Neural progenitor cell (in vitro differentiated cells): ENCODE measurements around the gene GIGYF2. TPM values are rescaled to one million over a fixed set of nuclear protein-coding genes. Genes with fewer than 3 reads are reported as not detected.

ENCODE experiments used
- DNase-seq: peaks from one replicate; pipeline ENCODE4 v3.0.0-alpha.2; 2016; ENCODE audit warnings: low spot score
- H2AFZ ChIP-seq: fragments of 200-600 bp; sonication (generic); replicated peaks from 2 replicates; pipeline ENCODE4 v1.6.1; 2016; ENCODE audit warnings: antibody characterized with exemption
- H3F3A ChIP-seq: fragments of 200-600 bp; sonication (generic); 2 replicates; pipeline ENCODE4 v1.6.1; 2016; ENCODE audit warnings: antibody characterized with exemption, low read depth
- H3K27ac ChIP-seq: fragments of 200-600 bp; sonication (generic); 2 replicates; pipeline ENCODE4 v1.5.1; 2016; ENCODE audit warnings: mild to moderate bottlenecking
- H3K27me3 ChIP-seq: fragments of 200-600 bp; sonication (generic); 2 replicates; pipeline ENCODE4 v1.6.1; 2016; ENCODE audit warnings: mild to moderate bottlenecking, moderate library complexity
- H3K36me3 ChIP-seq: fragments of 200-600 bp; sonication (generic); 2 replicates; pipeline ENCODE4 v1.5.1; 2016
- H3K4me1 ChIP-seq: fragments of 200-600 bp; sonication (generic); 2 replicates; pipeline ENCODE4 v1.6.1; 2016; ENCODE audit warnings: mixed run types
- H3K4me2 ChIP-seq: fragments of 200-600 bp; sonication (generic); 2 replicates; pipeline ENCODE4 v1.6.1; 2016
- H3K4me3 ChIP-seq: fragments of 200-600 bp; sonication (generic); 2 replicates; pipeline ENCODE4 v1.5.1; 2016
- H3K79me2 ChIP-seq: fragments of 200-600 bp; sonication (generic); 2 replicates; pipeline ENCODE4 v1.6.1; 2016; ENCODE audit warnings: low read depth
- H3K9ac ChIP-seq: fragments of 200-600 bp; sonication (generic); 2 replicates; pipeline ENCODE4 v1.6.1; 2016
- H3K9me3 ChIP-seq: fragments of 200-600 bp; sonication (generic); 2 replicates; pipeline ENCODE4 v1.5.1; 2016; ENCODE audit warnings: low read depth
- H4K20me1 ChIP-seq: fragments of 200-600 bp; sonication (generic); 2 replicates; pipeline ENCODE4 v1.6.1; 2016; ENCODE audit warnings: low read depth
- H3K27ac Mint-ChIP-seq: 3 replicates; pipeline ENCODE4 v1.8.0; 2021; ENCODE audit warnings: mixed read lengths
- H3K27me3 Mint-ChIP-seq: 2 replicates; pipeline ENCODE4 v1.8.0; 2022; ENCODE audit warnings: low read depth, mild to moderate bottlenecking, inconsistent platforms, moderate library complexity, mixed read lengths; ENCODE audit not compliant: insufficient read depth
- H3K36me3 Mint-ChIP-seq: 3 replicates; pipeline ENCODE4 v1.8.0; 2021; ENCODE audit warnings: mixed read lengths
- H3K4me1 Mint-ChIP-seq: 3 replicates; pipeline ENCODE4 v1.8.0; 2021; ENCODE audit warnings: mixed read lengths
- H3K4me3 Mint-ChIP-seq: 3 replicates; pipeline ENCODE4 v1.8.0; 2021; ENCODE audit warnings: mild to moderate bottlenecking, moderate library complexity, mixed read lengths
- H3K9me3 Mint-ChIP-seq: 3 replicates; pipeline ENCODE4 v1.8.0; 2020; ENCODE audit warnings: mixed read lengths
- CTCF ChIP-seq: fragments of 200-600 bp; sonication (generic); IDR thresholded peaks from 2 replicates; pipeline ENCODE4 v1.5.1; 2017; ENCODE audit warnings: antibody characterized with exemption, mild to moderate bottlenecking
- EZH2 ChIP-seq: fragments of 200-600 bp; sonication (generic); IDR thresholded peaks from 2 replicates; pipeline ENCODE4 v1.6.1; 2017; ENCODE audit warnings: antibody characterized with exemption, mild to moderate bottlenecking, moderate library complexity
- EZH2phosphoT487 ChIP-seq: fragments of 200-600 bp; sonication (generic); IDR thresholded peaks from 2 replicates; pipeline ENCODE4 v1.6.1; 2017; ENCODE audit warnings: antibody characterized with exemption
- total RNA-seq: library from RNA; depleted of rRNA; stranded (reverse); fragments of >200 nt; gene quantifications from 2 replicates; pipeline ENCODE4 v1.2.3, GENCODE V29; 2015; ENCODE audit warnings: low replicate concordance

GIGYF2 gene
- total RNA-seq, 1 donor from 2014 or later = 76.3 TPM

DNA sequence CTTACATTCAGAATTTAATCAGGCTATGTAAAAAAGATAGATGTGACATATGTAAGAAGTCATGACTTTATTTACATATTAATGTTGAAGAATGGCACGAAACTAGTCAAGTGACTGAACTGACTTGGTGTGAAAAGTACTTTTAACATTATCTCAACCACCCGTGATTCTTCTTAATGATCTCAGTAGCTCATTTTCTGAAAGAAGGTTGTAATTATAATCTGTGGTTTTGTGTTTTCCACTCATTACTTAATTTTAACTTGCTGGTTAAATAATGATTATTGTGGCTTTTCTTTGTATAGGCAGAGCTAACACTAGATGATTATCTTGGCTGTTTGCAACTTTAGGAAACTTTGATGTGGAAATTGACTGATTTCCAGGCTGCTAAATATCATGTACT lies 60.8 kb downstream of the GIGYF2 start:
- Histone ChIP-seq H3K9ac (no peak overlapping the region), H3K27ac (no peak overlapping the region), H2AFZ (no peak overlapping the region), H3K9me3 (no peaks in the 10 kb centered on the region), H3K4me3 (no peak overlapping the region), H3K4me1 (no peaks in the 10 kb centered on the region), H3K79me2 (no peaks in the 10 kb centered on the region), H4K20me1 (no peaks in the 10 kb centered on the region), H3K27me3 (no peaks in the 10 kb centered on the region), H3F3A (peaks cover 14% of the 10 kb centered on the region), H3K36me3 (peaks cover 11% of the 10 kb centered on the region), H3K4me2 (no peak overlapping the region)
- no peak for TF ChIP-seq EZH2
- TF ChIP-seq CTCF = no peak
- H3K27ac Mint-ChIP-seq = no peak overlapping the region
- H3K36me3 Mint-ChIP-seq = peaks cover 10% of the 10 kb centered on the region
- DNase-seq = no peak
- H3K4me1 Mint-ChIP-seq = no peaks in the 10 kb centered on the region
- H3K27me3 Mint-ChIP-seq = no peaks in the 10 kb centered on the region
- H3K9me3 Mint-ChIP-seq = no peaks in the 10 kb centered on the region
- no peak overlapping the region for H3K4me3 Mint-ChIP-seq

DNA sequence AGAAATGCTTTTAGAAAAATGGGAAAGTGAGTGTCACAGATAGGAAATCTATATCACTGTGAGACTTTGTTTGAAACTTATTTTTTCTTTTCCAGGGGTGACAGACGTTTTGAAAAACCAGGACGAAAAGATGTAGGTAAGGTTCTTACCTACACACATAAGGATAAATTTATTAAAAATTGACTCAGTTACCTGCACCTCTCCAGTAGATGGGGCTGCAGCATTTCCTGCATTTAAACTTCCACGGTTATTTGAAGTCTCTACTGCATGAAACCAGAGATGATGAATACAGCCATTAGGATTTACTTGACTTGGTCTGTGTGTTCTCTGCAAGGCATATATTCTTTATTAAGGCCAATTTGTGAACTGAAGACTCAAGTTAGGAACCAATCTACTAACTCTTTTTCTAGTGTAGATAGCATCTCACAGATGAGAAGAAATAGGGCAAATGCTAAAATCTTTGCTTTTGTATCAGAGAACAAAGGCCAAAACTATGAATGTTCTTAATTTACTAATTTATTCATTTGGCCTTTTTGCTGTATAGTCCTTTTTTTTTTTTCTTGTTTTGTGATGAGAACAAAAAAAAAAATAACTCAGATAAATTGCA lies 64.3 kb downstream of the GIGYF2 start:
- Histone ChIP-seq H3K4me3 (no peak overlapping the region), H3K9ac (no peak overlapping the region), H3K4me1 (peaks cover 7% of the 10 kb centered on the region), H4K20me1 (no peaks in the 10 kb centered on the region), H2AFZ (no peak overlapping the region), H3K27ac (no peak overlapping the region), H3K9me3 (no peaks in the 10 kb centered on the region), H3F3A (peaks cover 14% of the 10 kb centered on the region), H3K36me3 (peaks cover 10% of the 10 kb centered on the region), H3K27me3 (no peaks in the 10 kb centered on the region), H3K79me2 (no peaks in the 10 kb centered on the region), H3K4me2 (no peak overlapping the region)
- Mint-ChIP-seq H3K4me1 (no peaks in the 10 kb centered on the region), H3K36me3 (peaks cover 5% of the 10 kb centered on the region), H3K4me3 (no peak overlapping the region), H3K27ac (no peak overlapping the region), H3K9me3 (no peaks in the 10 kb centered on the region), H3K27me3 (no peaks in the 10 kb centered on the region)
- DNase-seq = peak; percentile 48
- TF ChIP-seq EZH2phosphoT487 (no peak), CTCF (peak; percentile 63)

DNA sequence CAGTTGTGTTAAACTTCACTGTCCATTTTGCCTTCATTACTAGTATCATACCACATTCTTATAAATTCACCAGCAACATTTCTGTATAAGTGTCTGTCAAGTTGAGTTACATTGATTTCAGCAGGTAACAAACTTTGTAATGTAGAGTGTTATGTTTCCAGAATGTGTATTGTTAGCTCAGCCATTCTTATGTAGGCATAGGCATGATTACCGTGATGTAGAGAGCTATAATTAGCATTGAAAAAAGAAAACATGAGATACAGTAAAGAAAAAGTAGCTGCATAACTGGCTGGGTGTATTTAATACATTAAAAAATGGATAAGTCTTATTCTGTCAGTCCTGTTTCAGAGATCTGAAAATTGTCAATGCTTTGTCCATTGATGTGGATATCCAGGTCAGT lies 70.7 kb downstream of the GIGYF2 start:
- H3K4me1 ChIP-seq = peaks cover 7% of the 10 kb centered on the region
- H3K4me3 Mint-ChIP-seq = no peak overlapping the region
- peaks cover 3% of the 10 kb centered on the region for H3K36me3 ChIP-seq
- H3K27me3 ChIP-seq = no peaks in the 10 kb centered on the region
- H3K9me3 ChIP-seq = no peaks in the 10 kb centered on the region
- DNase-seq = no peak
- H3K4me2 ChIP-seq = no peak overlapping the region
- H3K27ac ChIP-seq = no peak overlapping the region
- peaks cover 3% of the 10 kb centered on the region for H3K79me2 ChIP-seq
- no peaks in the 10 kb centered on the region for H4K20me1 ChIP-seq
- TF ChIP-seq CTCF (no peak), EZH2phosphoT487 (no peak), EZH2 (no peak)
- peaks cover 3% of the 10 kb centered on the region for H3F3A ChIP-seq
- H3K9me3 Mint-ChIP-seq = no peaks in the 10 kb centered on the region
- peaks cover 21% of the 10 kb centered on the region for H3K36me3 Mint-ChIP-seq
- no peaks in the 10 kb centered on the region for H3K4me1 Mint-ChIP-seq
- H3K27me3 Mint-ChIP-seq = no peaks in the 10 kb centered on the region
- no peak overlapping the region for H3K27ac Mint-ChIP-seq
- H3K9ac ChIP-seq = no peak overlapping the region
- H3K4me3 ChIP-seq = no peak overlapping the region
- H2AFZ ChIP-seq = no peak overlapping the region
